Kasumi-1 (cell line): ENCODE data around the gene PPIA.
"Not testable (repeated sequence)": the region's sequence is repeated elsewhere in the genome, so short reads cannot be mapped to it uniquely, and the experiment has no call there.

Source experiments
- DNase-seq, 2 experiments: peaks; one replicate each; lab custom pipeline; 2025; lab: John Stamatoyannopoulos, UW

The PPIA gene

GRCh38 chr7:44827567-44827966 is 31.1 kb downstream of the PPIA start:
- no peak for DNase-seq

DNA sequence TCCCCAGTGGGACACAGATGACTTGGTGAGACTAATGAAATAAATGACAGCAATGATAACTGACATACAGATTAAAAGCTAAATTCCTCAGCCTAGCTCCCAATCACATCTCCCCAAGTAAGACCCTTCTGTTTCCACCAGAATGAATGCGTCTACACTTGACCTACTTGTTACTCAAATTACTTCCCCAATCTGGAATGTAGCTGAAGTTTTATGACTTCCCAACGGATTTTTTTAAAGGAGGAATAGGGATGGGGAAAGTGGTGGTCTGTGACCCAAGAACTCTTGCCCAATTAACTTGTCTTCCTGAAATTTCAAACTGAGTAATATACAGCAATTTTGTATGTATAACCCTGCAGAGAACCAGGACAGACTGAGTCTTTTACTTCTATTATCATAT is 42.3 kb downstream of the PPIA start:
- no peak for DNase-seq

- DNase-seq: not testable (repeated sequence)
Observed at GRCh38 chr7:44842675-44843074, 46.2 kb downstream of the PPIA start.

DNA sequence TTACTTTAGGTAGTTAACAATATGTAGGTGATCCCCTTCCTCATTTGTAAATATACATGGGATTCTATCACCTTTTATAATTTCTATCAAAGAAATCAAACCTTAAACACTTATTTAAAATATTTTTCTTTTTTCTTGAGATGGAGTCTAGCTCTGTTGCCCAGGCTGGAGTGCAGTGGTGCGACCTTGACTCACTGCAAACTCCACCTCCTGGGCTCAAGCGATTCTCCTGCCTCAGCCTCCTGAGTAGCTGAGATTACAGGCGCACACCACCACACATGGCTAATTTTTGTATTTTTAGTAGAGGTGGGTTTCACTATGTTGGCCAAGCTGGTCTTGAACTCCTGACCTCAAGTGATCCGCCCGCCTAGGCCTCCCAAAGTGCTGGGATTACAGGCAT is 47.0 kb downstream of the PPIA start:
- not testable (repeated sequence) for DNase-seq

DNA sequence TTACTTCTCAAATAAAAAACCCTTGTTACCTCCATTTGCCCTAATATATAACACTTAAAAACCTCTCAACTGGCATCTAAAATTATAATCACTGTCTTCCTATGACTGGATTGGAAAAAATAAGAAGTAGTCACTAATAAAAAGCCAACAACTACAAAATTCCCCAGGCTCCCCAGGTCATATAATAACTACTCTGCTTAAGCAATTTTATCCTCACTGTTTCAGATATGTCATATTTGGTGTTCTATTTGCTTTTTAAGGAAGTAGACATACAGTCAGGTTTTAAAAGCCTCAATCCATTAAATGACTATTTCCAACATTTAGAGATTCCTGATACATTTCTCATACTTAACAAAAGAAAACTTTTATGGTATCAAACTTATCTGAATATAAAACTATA is 49.0 kb downstream of the PPIA start:
- peak; percentile 28 to 40 for DNase-seq

- DNase-seq: not testable (repeated sequence)
Observed at GRCh38 chr7:44846390-44846789, 49.9 kb downstream of the PPIA start.

GRCh38 chr7:44846816-44847508 is 50.5 kb downstream of the PPIA start:
- DNase-seq: no peak

- DNase-seq: peak; percentile 92
Observed at GRCh38 chr7:44847509-44847919, 51.0 kb downstream of the PPIA start.

DNA sequence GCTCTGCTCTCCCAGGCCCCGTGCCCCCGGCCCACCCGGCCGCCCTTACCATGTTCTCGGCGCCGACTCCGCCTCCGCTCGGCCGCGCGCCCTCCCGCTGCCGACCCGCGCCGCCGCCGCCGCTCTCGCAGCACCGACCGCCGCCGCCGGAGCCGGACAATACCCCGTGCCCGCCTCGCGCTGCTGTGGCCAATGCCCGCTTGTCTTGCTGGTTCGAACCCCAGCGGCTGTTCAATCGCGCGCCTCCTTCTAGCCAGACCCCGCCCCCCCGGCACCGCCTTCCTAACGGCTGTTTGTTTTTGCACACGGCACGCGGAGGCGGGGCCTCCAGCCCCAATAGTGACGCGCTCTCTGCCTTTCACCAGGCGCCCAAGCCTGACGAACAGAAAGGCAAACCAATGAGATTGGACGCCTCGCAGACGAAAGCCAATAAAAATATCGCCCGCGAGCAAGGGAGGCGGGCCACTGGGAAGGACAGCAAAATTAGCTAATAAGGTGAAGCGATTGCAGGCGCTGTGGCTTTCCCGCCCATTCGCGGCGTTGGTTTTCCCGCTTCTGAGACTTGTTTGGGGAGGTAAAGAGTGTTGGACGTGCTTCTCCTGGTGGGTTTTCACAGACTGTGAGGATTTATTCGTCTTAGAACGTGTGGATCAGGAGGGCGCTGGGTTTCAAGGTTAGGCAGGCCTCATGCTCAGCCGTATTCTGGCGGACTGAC is 51.6 kb downstream of the PPIA start, which contains the start of gene H2AZ2:
TSS of gene H2AZ2 (minus strand) at position 168 of the 715 bp plus-strand sequence. CDS start at position 52, 116 bp downstream.
- peak; percentile 100 for DNase-seq

DNA sequence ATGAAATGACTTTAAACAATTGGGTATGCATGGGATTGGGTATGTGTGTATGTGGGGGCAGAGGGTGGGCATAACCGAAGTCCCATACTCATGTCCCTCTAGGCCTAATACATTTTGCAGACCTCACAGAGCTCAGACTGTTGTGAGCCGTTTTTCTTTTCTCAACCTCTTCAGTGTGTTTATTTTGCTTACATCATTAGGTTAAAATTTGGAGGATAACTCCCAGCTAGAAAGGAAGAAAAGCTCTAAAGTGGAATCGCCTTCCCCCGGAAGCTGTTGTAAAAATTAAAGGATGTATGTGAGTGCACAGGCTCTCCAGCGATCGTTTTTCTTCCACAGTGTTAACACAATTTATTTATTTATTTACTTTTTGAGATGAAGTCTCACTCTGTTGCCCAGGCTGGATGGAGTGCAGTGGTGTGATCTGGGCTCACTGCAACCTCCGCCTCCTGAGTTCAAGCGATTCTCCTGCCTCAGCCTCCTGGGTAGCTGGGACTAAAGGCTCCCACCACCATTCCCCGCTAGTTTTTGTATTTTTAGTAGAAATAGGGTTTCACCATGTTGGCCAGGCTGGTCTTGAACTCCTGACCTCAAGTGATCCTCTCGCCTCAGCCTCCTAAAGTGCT is 52.9 kb downstream of the PPIA start:
- DNase-seq: no peak

DNA sequence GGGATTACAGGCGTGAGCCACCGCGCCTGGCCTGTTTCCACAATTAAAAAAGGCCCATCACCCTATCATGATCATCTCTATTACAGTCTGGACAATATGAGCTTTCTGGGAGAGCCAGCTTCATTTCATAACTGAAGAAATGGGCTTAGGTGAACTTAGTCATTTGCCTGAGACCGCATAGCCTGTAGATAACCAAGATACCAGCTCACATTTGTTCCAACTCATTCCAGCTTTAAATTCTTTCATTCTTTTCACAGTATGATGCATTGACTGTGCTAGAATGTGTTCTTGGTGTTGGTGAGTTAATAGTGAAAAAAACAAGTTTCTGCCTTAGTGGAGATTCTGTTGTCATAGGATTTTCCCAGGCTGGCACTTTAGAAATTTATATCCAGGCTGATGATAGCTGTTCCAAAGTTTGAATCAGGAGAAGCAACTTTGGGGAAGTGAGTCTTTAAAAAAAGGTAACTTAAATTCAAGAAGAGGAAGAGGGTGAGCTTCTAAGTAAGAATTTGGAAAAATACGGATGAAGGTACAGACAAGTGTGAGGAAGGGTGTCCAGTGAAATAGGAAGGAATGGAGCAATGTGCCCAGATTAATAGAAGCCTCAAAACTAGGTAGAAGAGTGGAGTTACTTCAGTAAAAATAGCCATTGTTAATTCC is 53.5 kb downstream of the PPIA start:
- DNase-seq: no peak

DNA sequence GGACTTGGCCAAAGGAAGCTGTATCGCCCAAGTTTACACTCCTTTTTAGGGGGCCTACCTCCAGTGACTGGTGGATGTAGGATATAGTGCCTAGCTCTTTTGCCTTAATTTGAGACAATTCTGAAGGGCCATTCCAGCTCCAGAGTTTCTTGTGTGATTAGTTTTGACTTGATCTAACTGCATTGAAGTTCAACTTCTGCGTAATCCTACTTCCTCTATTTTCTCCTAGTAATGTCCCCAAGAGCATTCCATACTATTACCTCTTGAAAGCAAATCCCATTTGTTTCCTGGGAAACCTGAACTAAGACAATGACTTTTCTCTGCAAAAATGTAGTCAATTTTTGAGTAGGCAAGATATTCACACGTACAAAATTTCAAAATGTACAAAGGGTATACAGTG is 56.1 kb downstream of the PPIA start:
- DNase-seq: peak; percentile 32 to 53
